Endothelial cell (in vitro differentiated cells): ENCODE data around the gene LYPD3. TPM values are rescaled to one million over a fixed set of nuclear protein-coding genes. Genes with fewer than 3 reads are reported as not detected.
"Not testable (repeated sequence)": the region's sequence is repeated elsewhere in the genome, so short reads cannot be mapped to it uniquely, and the experiment has no call there.

ENCODE experiments used
- DNase-seq: peaks from one replicate; pipeline ENCODE4 v3.0.0; 2021; ENCODE audit warnings: low spot score
- H3K27ac Mint-ChIP-seq: one replicate; pipeline ENCODE4 v1.8.0; 2021; ENCODE audit warnings: mixed read lengths, inconsistent platforms; ENCODE audit not compliant: unreplicated experiment
- H3K27me3 Mint-ChIP-seq: one replicate; pipeline ENCODE4 v1.8.0; 2021; ENCODE audit warnings: mild to moderate bottlenecking, moderate library complexity, mixed read lengths, inconsistent platforms; ENCODE audit not compliant: unreplicated experiment
- H3K36me3 Mint-ChIP-seq: one replicate; pipeline ENCODE4 v1.8.0; 2021; ENCODE audit warnings: mild to moderate bottlenecking, low read depth, mixed read lengths, inconsistent platforms; ENCODE audit not compliant: unreplicated experiment
- H3K4me1 Mint-ChIP-seq: one replicate; pipeline ENCODE4 v1.8.0; 2021; ENCODE audit warnings: mild to moderate bottlenecking, mixed read lengths, inconsistent platforms; ENCODE audit not compliant: unreplicated experiment
- H3K4me3 Mint-ChIP-seq: one replicate; pipeline ENCODE4 v1.8.0; 2021; ENCODE audit warnings: mild to moderate bottlenecking, mixed read lengths, inconsistent platforms; ENCODE audit not compliant: unreplicated experiment
- H3K9me3 Mint-ChIP-seq: one replicate; pipeline ENCODE4 v1.8.0; 2021; ENCODE audit warnings: mixed read lengths, inconsistent platforms; ENCODE audit not compliant: unreplicated experiment
- CTCF ChIP-seq: fragments of 200-600 bp; sonication (generic); IDR thresholded peaks from one replicate; pipeline ENCODE4 v1.5.0; 2021; ENCODE audit warnings: antibody characterized with exemption; ENCODE audit not compliant: unreplicated experiment
- total RNA-seq: library from RNA; stranded (reverse); fragmentation: NEBNext Ultra II Directional; extraction: Animal tissue kit (Norgen Biotek cat#: 25700); gene quantifications from one replicate; pipeline ENCODE4 v1.2.1, GENCODE V29; 2021; ENCODE audit not compliant: unreplicated experiment

Gene LYPD3
- total RNA-seq, 1 donor from 2014 or later = 0.67 TPM

GRCh38 chr19:43439032-43439708 lies 26.2 kb downstream of the LYPD3 start:
- H3K36me3 Mint-ChIP-seq = no peaks in the 10 kb centered on the region
- H3K27me3 Mint-ChIP-seq = peaks cover 3% of the 10 kb centered on the region
- H3K4me3 Mint-ChIP-seq = no peak overlapping the region
- H3K27ac Mint-ChIP-seq = no peak overlapping the region
- H3K9me3 Mint-ChIP-seq = no peaks in the 10 kb centered on the region
- H3K4me1 Mint-ChIP-seq = peaks cover 2% of the 10 kb centered on the region
- DNase-seq = no peak
- TF ChIP-seq CTCF = no peak

GRCh38 chr19:43438291-43439031 lies 26.9 kb downstream of the LYPD3 start:
- no peak for TF ChIP-seq CTCF
- no peak for DNase-seq
- Mint-ChIP-seq H3K27ac (no peak overlapping the region), H3K9me3 (no peaks in the 10 kb centered on the region), H3K4me3 (no peak overlapping the region), H3K4me1 (no peaks in the 10 kb centered on the region), H3K27me3 (peaks cover under 1% of the 10 kb centered on the region), H3K36me3 (no peaks in the 10 kb centered on the region)

- no peaks in the 10 kb centered on the region for H3K4me1 Mint-ChIP-seq
- no peak overlapping the region for H3K4me3 Mint-ChIP-seq
- no peak for DNase-seq
- no peaks in the 10 kb centered on the region for H3K9me3 Mint-ChIP-seq
- H3K27me3 Mint-ChIP-seq = no peaks in the 10 kb centered on the region
- H3K27ac Mint-ChIP-seq = no peak overlapping the region
- no peaks in the 10 kb centered on the region for H3K36me3 Mint-ChIP-seq
- TF ChIP-seq CTCF = no peak
Measured at GRCh38 chr19:43437712-43438111, 27.7 kb downstream of the LYPD3 start.

- H3K36me3 Mint-ChIP-seq, H3K4me1 Mint-ChIP-seq, DNase-seq, H3K4me3 Mint-ChIP-seq, H3K9me3 Mint-ChIP-seq, H3K27me3 Mint-ChIP-seq, H3K27ac Mint-ChIP-seq: not testable (repeated sequence)
Measured at GRCh38 chr19:43437284-43437683, 28.1 kb downstream of the LYPD3 start.

- Mint-ChIP-seq H3K4me3 (no peak overlapping the region), H3K36me3 (no peaks in the 10 kb centered on the region)
- no peak for TF ChIP-seq CTCF
Measured at GRCh38 chr19:43435775-43436174, 29.6 kb downstream of the LYPD3 start.

More at GRCh38 chr19:43435775-43436174, 29.6 kb downstream of the LYPD3 start:
- Mint-ChIP-seq H3K27me3 (no peaks in the 10 kb centered on the region), H3K4me1 (peaks cover 3% of the 10 kb centered on the region), H3K9me3 (no peaks in the 10 kb centered on the region), H3K27ac (no peak overlapping the region)
- no peak for DNase-seq
